HEK293 (cell line): ENCODE data around the gene ZNF367.

Experiments
- CTCF ChIA-PET: fragments of 350-600 bp; formaldehyde crosslinking; extraction: SDS; loops from one replicate; lab custom pipeline; 2021; ENCODE audit warnings: antibody characterized with exemption; lab: Yijun Ruan, JAX
- POLR2A ChIA-PET: fragments of 300-600 bp; formaldehyde crosslinking; extraction: SDS; loops from one replicate; lab custom pipeline; 2020; ENCODE audit warnings: antibody characterized with exemption, inconsistent platforms; lab: Yijun Ruan, JAX
- H3K27ac ChIP-seq: fragments of 200-500 bp; sonication (Bioruptor generic); 2 replicates; pipeline ENCODE4 v1.5.1; 2014; ENCODE audit warnings: low read depth, low read length, control low read depth, inconsistent platforms; ENCODE audit errors: extremely low read depth
- H3K36me3 ChIP-seq, 2 experiments: fragments of 200-500 bp in 1 of 2; sonication (Bioruptor generic) in 1 of 2; 1 replicate in 1 of 2; 2 replicates in 1 of 2; pipeline ENCODE4 v1.5.1; 2014 to 2017; ENCODE audit warnings: inconsistent platforms in 2 of 2, low read length in 2 of 2; ENCODE audit not compliant: control insufficient read depth in 2 of 2, insufficient read depth in 1 of 2
- H3K4me1 ChIP-seq: fragments of 200-500 bp; sonication (Bioruptor generic); 2 replicates; pipeline ENCODE4 v1.5.1; 2014; ENCODE audit warnings: mild to moderate bottlenecking, low read length, inconsistent platforms; ENCODE audit not compliant: control insufficient read depth, insufficient read depth
- H3K4me3 ChIP-seq: 2 replicates; pipeline ENCODE4 v1.5.1; 2011; ENCODE audit warnings: low read depth, mild to moderate bottlenecking, control low read depth, low read length, moderate library complexity
- H3K9me3 ChIP-seq: fragments of 200-500 bp; sonication (Bioruptor generic); 2 replicates; pipeline ENCODE4 v1.5.1; 2014; ENCODE audit warnings: low read depth, low read length, inconsistent platforms; ENCODE audit not compliant: control insufficient read depth, insufficient read depth
- BCL6B ChIP-seq: fragments of 450-650 bp; formaldehyde crosslinking; IDR thresholded peaks from 2 replicates; pipeline ENCODE4 v1.5.1; 2017; ENCODE audit warnings: missing biosample characterization, missing genetic modification characterization
- CTCF ChIP-seq: fragments of 450-650 bp; formaldehyde crosslinking; IDR thresholded peaks from 2 replicates; pipeline ENCODE4 v1.5.1; 2016; ENCODE audit warnings: missing biosample characterization, missing genetic modification characterization
- ELK4 ChIP-seq: IDR thresholded peaks from 2 replicates; pipeline ENCODE4 v1.6.1; 2011; ENCODE audit warnings: mild to moderate bottlenecking, low read depth, low read length, borderline replicate concordance
- IKZF3 ChIP-seq: fragments of 450-650 bp; IDR thresholded peaks from 2 replicates; pipeline ENCODE4 v1.5.0; 2018; ENCODE audit warnings: missing biosample characterization, mild to moderate bottlenecking, missing genetic modification characterization, moderate library complexity
- MYNN ChIP-seq: fragments of 450-650 bp; formaldehyde crosslinking; IDR thresholded peaks from 2 replicates; pipeline ENCODE4 v1.5.1; 2016; ENCODE audit warnings: missing biosample characterization, missing genetic modification characterization, borderline replicate concordance
- SP2 ChIP-seq: fragments of 450-650 bp; formaldehyde crosslinking; IDR thresholded peaks from 2 replicates; pipeline ENCODE4 v1.5.1; 2016; ENCODE audit warnings: missing biosample characterization, missing genetic modification characterization
- ZBTB11 ChIP-seq: fragments of 450-650 bp; formaldehyde crosslinking; conservative IDR thresholded peaks from 2 replicates; pipeline ENCODE4 v1.5.1; 2016; ENCODE audit warnings: low read depth, missing biosample characterization, missing genetic modification characterization
- ZBTB17 ChIP-seq: fragments of 450-650 bp; formaldehyde crosslinking; IDR thresholded peaks from 2 replicates; pipeline ENCODE4 v1.5.1; 2016; ENCODE audit warnings: missing biosample characterization, missing genetic modification characterization
- ZBTB26 ChIP-seq: fragments of 450-650 bp; formaldehyde crosslinking; optimal IDR thresholded peaks from 2 replicates; pipeline ENCODE3; 2016; ENCODE audit warnings: missing biosample characterization, mild to moderate bottlenecking, missing genetic modification characterization
- ZBTB8A ChIP-seq: fragments of 450-650 bp; formaldehyde crosslinking; IDR thresholded peaks from 2 replicates; pipeline ENCODE4 v1.5.1; 2016; ENCODE audit warnings: missing biosample characterization, missing genetic modification characterization
- ZFP37 ChIP-seq: fragments of 450-650 bp; formaldehyde crosslinking; IDR thresholded peaks from 2 replicates; pipeline ENCODE4 v1.5.1; 2016; ENCODE audit warnings: missing biosample characterization, missing genetic modification characterization
- ZNF174 ChIP-seq: fragments of 450-650 bp; formaldehyde crosslinking; IDR thresholded peaks from 2 replicates; pipeline ENCODE4 v1.5.0; 2017; ENCODE audit warnings: missing biosample characterization, mild to moderate bottlenecking, missing genetic modification characterization
- ZNF341 ChIP-seq: fragments of 450-650 bp; formaldehyde crosslinking; IDR thresholded peaks from 2 replicates; pipeline ENCODE4; 2016; ENCODE audit warnings: low read depth, missing biosample characterization, missing genetic modification characterization
- ZNF776 ChIP-seq: fragments of 450-650 bp; formaldehyde crosslinking; IDR thresholded peaks from 2 replicates; pipeline ENCODE4 v1.5.0; 2017; ENCODE audit warnings: missing biosample characterization, missing genetic modification characterization, borderline replicate concordance
- ZSCAN18 ChIP-seq: fragments of 450-650 bp; formaldehyde crosslinking; IDR thresholded peaks from 2 replicates; pipeline ENCODE4 v1.5.1; 2016; ENCODE audit warnings: missing biosample characterization, missing genetic modification characterization

The ZNF367 gene

GRCh38 chr9:96383165-96383942 is 34.8 kb downstream of the ZNF367 start, which contains the start of gene SLC35D2:
Gene SLC35D2 (minus strand): TSS chr9:96383711. CDS start chr9:96383634, 77 bp downstream.
- peak within 1 kb of the TSS; percentile 42 for H3K4me3 ChIP-seq
- POLR2A ChIA-PET = interaction anchor here (0.6 to 1.3 kb wide), 2 partner anchors 44 to 249 kb away, joined by 3 to 4 read pairs; no protein-coding TSS in a partner anchor
- 0 out of 2 replicates have a peak, but pooled peaks cover 2% of the 10 kb centered on the region for H3K4me1 ChIP-seq
- TF ChIP-seq ZFP37 (tag by site-specific recombination) = no peak
- TF ChIP-seq ZBTB17 (tag by site-specific recombination) = peak; percentile 44; the same call in 1 of the 2 replicates
- TF ChIP-seq ZNF776 = no peak
- peak; percentile 21; the same call in 1 of the 2 replicates for TF ChIP-seq ZBTB8A (tag by site-specific recombination)
- no peak for TF ChIP-seq CTCF (tag by site-specific recombination)
- TF ChIP-seq ZNF174 = no peak
- TF ChIP-seq ZNF341 (tag by site-specific recombination) = peak; percentile 55
- no peak for TF ChIP-seq MYNN (tag by site-specific recombination)
- TF ChIP-seq IKZF3 (tag by site-specific recombination) = peak; percentile 51; the same call in 1 of the 2 replicates
- no peak for TF ChIP-seq ELK4
- peak; percentile 29 for TF ChIP-seq ZBTB26 (tag by site-specific recombination)
- TF ChIP-seq ZSCAN18 (tag by site-specific recombination) = no peak
- peak; percentile 58 for TF ChIP-seq SP2 (tag by site-specific recombination)
- TF ChIP-seq BCL6B (tag by site-specific recombination) = peak; percentile 58; the same call in 1 of the 2 replicates
- TF ChIP-seq ZBTB11 (tag by site-specific recombination) = 0 out of 2 replicates have a peak, but pooled peaks have one; percentile 36
- no peak within 1 kb of the TSS; the same call in 1 of the 2 replicates for H3K27ac ChIP-seq
- CTCF ChIA-PET = interaction anchor here (0.6 to 1.1 kb wide), 4 partner anchors 15 to 153 kb away, joined by 3 to 6 read pairs (median 4); no protein-coding TSS in a partner anchor
- peaks cover 0 to 31% of the 10 kb centered on the region in 2 experiments; a peak in 1 of 3 replicates for H3K36me3 ChIP-seq
- H3K9me3 ChIP-seq = no peaks in the 10 kb centered on the region
